IMR-90 (cell line): ENCODE measurements around the gene RPS6KA5.

Source experiments
- FOS ChIP-seq: fragments of 150-350 bp; IDR thresholded peaks from 2 replicates; pipeline ENCODE4 v1.6.1; 2016; ENCODE audit warnings: low read depth, low read length
- MXI1 ChIP-seq: IDR thresholded peaks from 2 replicates; pipeline ENCODE4 v1.6.1; 2012; ENCODE audit warnings: low read depth, mild to moderate bottlenecking, low read length, moderate library complexity, borderline replicate concordance
- POLR2A ChIP-seq: IDR thresholded peaks from 2 replicates; pipeline ENCODE4 v1.6.1; 2012; ENCODE audit warnings: mild to moderate bottlenecking, low read depth, low read length
- RAD21 ChIP-seq: IDR thresholded peaks from 2 replicates; pipeline ENCODE4 v1.6.1; 2012; ENCODE audit warnings: low read length, improper control_type of control experiment
- SMC3 ChIP-seq: fragments of 150-350 bp; IDR thresholded peaks from 2 replicates; pipeline ENCODE4 v1.6.1; 2016; ENCODE audit warnings: low read depth, mild to moderate bottlenecking, antibody characterized with exemption, low read length, moderate library complexity
- TF ChIP-seq, protein P1 (sequence below): conservative IDR thresholded peaks from 2 replicates; pipeline ENCODE4 v1.5.1; 2012; ENCODE audit warnings: mild to moderate bottlenecking, low read depth, low read length, improper control_type of control experiment
- TF ChIP-seq, protein P2 (sequence below): fragments of 150-350 bp; IDR thresholded peaks from 2 replicates; pipeline ENCODE4 v1.6.1; 2017; ENCODE audit warnings: mild to moderate bottlenecking, antibody characterized with exemption, low read length, low read depth

DNA sequence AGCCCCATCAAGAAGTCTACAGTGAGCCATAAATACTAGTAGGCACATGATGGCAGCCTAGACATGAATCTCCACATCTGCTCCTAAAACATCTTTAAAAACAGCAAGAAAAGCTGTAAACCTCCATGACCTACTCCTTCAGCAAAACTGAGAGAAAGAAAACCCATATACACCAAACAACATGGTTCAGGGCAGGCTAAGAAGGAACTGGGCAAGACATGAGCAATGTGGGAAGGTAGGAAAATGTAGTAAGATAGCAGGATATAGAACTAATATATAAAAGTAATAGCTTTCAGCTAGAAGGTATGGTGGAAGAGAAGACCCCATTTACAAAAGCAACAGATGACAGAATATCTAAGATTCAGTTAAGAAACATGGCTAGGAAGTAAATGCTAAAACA lies 88.8 kb downstream of the RPS6KA5 start:
- TF ChIP-seq, protein P1, sequence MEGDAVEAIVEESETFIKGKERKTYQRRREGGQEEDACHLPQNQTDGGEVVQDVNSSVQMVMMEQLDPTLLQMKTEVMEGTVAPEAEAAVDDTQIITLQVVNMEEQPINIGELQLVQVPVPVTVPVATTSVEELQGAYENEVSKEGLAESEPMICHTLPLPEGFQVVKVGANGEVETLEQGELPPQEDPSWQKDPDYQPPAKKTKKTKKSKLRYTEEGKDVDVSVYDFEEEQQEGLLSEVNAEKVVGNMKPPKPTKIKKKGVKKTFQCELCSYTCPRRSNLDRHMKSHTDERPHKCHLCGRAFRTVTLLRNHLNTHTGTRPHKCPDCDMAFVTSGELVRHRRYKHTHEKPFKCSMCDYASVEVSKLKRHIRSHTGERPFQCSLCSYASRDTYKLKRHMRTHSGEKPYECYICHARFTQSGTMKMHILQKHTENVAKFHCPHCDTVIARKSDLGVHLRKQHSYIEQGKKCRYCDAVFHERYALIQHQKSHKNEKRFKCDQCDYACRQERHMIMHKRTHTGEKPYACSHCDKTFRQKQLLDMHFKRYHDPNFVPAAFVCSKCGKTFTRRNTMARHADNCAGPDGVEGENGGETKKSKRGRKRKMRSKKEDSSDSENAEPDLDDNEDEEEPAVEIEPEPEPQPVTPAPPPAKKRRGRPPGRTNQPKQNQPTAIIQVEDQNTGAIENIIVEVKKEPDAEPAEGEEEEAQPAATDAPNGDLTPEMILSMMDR, result no peak
- TF ChIP-seq POLR2A (no peak), FOS (no peak), MXI1 (no peak), RAD21 (no peak), SMC3 (no peak)
- TF ChIP-seq, protein P2, sequence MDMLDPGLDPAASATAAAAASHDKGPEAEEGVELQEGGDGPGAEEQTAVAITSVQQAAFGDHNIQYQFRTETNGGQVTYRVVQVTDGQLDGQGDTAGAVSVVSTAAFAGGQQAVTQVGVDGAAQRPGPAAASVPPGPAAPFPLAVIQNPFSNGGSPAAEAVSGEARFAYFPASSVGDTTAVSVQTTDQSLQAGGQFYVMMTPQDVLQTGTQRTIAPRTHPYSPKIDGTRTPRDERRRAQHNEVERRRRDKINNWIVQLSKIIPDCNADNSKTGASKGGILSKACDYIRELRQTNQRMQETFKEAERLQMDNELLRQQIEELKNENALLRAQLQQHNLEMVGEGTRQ, result no peak
